ENCODE results near the gene TAF4B. TPM values are rescaled to one million over a fixed set of nuclear protein-coding genes. Genes with fewer than 3 reads are reported as not detected.

The TAF4B gene
- total RNA-seq, 2 experiments from 2014 or later, result 20.2 to 20.6 TPM

GRCh38 chr18:26407736-26408601, 181.7 kb downstream of the TAF4B start:
- no peak overlapping the region for H3K4me3 Mint-ChIP-seq
- H3K27me3 Mint-ChIP-seq, result no peaks in the 10 kb centered on the region
- no peaks in the 10 kb centered on the region for H3K36me3 Mint-ChIP-seq

GRCh38 chr18:26409091-26409490, 182.8 kb downstream of the TAF4B start:
- no peaks in the 10 kb centered on the region for H3K27me3 Mint-ChIP-seq
- no peaks in the 10 kb centered on the region for H3K9me3 Mint-ChIP-seq
- no peak overlapping the region for H3K27ac Mint-ChIP-seq
- no peak for DNase-seq
- H3K36me3 Mint-ChIP-seq, result no peaks in the 10 kb centered on the region
- H3K4me3 Mint-ChIP-seq, result no peak overlapping the region
- no peaks in the 10 kb centered on the region for H3K4me1 Mint-ChIP-seq

More at GRCh38 chr18:26407736-26408601, 181.7 kb downstream of the TAF4B start:
- no peak for DNase-seq
- no peaks in the 10 kb centered on the region for H3K9me3 Mint-ChIP-seq
- no peaks in the 10 kb centered on the region for H3K4me1 Mint-ChIP-seq
- H3K27ac Mint-ChIP-seq, result no peak overlapping the region

- Mint-ChIP-seq H3K4me3 (no peak overlapping the region), H3K4me1 (no peaks in the 10 kb centered on the region), H3K36me3 (no peaks in the 10 kb centered on the region), H3K9me3 (no peaks in the 10 kb centered on the region), H3K27ac (no peak overlapping the region), H3K27me3 (no peaks in the 10 kb centered on the region)
- DNase-seq, result no peak
These were observed 188.7 kb downstream of the TAF4B start for GRCh38 chr18:26414901-26415440.

GRCh38 chr18:26415631-26416030, 189.4 kb downstream of the TAF4B start:
- Mint-ChIP-seq H3K36me3 (no peaks in the 10 kb centered on the region), H3K27me3 (no peaks in the 10 kb centered on the region), H3K4me3 (no peak overlapping the region), H3K9me3 (no peaks in the 10 kb centered on the region), H3K4me1 (no peaks in the 10 kb centered on the region), H3K27ac (no peak overlapping the region)
- DNase-seq, result no peak

GRCh38 chr18:26416652-26417150, 190.5 kb downstream of the TAF4B start:
- DNase-seq, result no peak
- H3K4me1 Mint-ChIP-seq, result no peaks in the 10 kb centered on the region
- no peaks in the 10 kb centered on the region for H3K36me3 Mint-ChIP-seq
- H3K9me3 Mint-ChIP-seq, result no peaks in the 10 kb centered on the region
- no peak overlapping the region for H3K4me3 Mint-ChIP-seq
- no peak overlapping the region for H3K27ac Mint-ChIP-seq
- H3K27me3 Mint-ChIP-seq, result no peaks in the 10 kb centered on the region

- DNase-seq, result no peak
- H3K4me3 Mint-ChIP-seq, result no peak overlapping the region
- no peaks in the 10 kb centered on the region for H3K27me3 Mint-ChIP-seq
- H3K9me3 Mint-ChIP-seq, result no peaks in the 10 kb centered on the region
- no peaks in the 10 kb centered on the region for H3K36me3 Mint-ChIP-seq
- H3K27ac Mint-ChIP-seq, result no peak overlapping the region
- no peaks in the 10 kb centered on the region for H3K4me1 Mint-ChIP-seq
These were observed 190.9 kb downstream of the TAF4B start for GRCh38 chr18:26417190-26417589.

GRCh38 chr18:26418225-26418624, 192.0 kb downstream of the TAF4B start:
- H3K27me3 Mint-ChIP-seq, result no peaks in the 10 kb centered on the region
- H3K36me3 Mint-ChIP-seq, result no peaks in the 10 kb centered on the region
- no peaks in the 10 kb centered on the region for H3K9me3 Mint-ChIP-seq
- no peaks in the 10 kb centered on the region for H3K4me1 Mint-ChIP-seq
- DNase-seq, result no peak
- no peak overlapping the region for H3K27ac Mint-ChIP-seq
- H3K4me3 Mint-ChIP-seq, result no peak overlapping the region

- H3K36me3 Mint-ChIP-seq, result no peaks in the 10 kb centered on the region
- no peak overlapping the region for H3K4me3 Mint-ChIP-seq
- no peaks in the 10 kb centered on the region for H3K4me1 Mint-ChIP-seq
- H3K27me3 Mint-ChIP-seq, result no peaks in the 10 kb centered on the region
- DNase-seq, result no peak
- no peak overlapping the region for H3K27ac Mint-ChIP-seq
- H3K9me3 Mint-ChIP-seq, result no peaks in the 10 kb centered on the region
These were observed 193.5 kb downstream of the TAF4B start for GRCh38 chr18:26419746-26420145.

GRCh38 chr18:26421503-26421902, 195.3 kb downstream of the TAF4B start:
- no peak overlapping the region for H3K27ac Mint-ChIP-seq
- no peaks in the 10 kb centered on the region for H3K27me3 Mint-ChIP-seq
- DNase-seq, result no peak
- no peaks in the 10 kb centered on the region for H3K36me3 Mint-ChIP-seq
- H3K4me1 Mint-ChIP-seq, result no peaks in the 10 kb centered on the region
- no peaks in the 10 kb centered on the region for H3K9me3 Mint-ChIP-seq
- H3K4me3 Mint-ChIP-seq, result no peak overlapping the region

- Mint-ChIP-seq H3K27ac (no peak overlapping the region), H3K9me3 (no peaks in the 10 kb centered on the region), H3K4me3 (no peak overlapping the region), H3K4me1 (no peaks in the 10 kb centered on the region), H3K27me3 (no peaks in the 10 kb centered on the region), H3K36me3 (no peaks in the 10 kb centered on the region)
- DNase-seq, result no peak
These were observed 195.7 kb downstream of the TAF4B start for GRCh38 chr18:26421931-26422330.

GRCh38 chr18:26422472-26423162, 196.4 kb downstream of the TAF4B start:
- Mint-ChIP-seq H3K9me3 (no peaks in the 10 kb centered on the region), H3K4me3 (no peak overlapping the region), H3K4me1 (no peaks in the 10 kb centered on the region), H3K27me3 (no peaks in the 10 kb centered on the region), H3K36me3 (no peaks in the 10 kb centered on the region), H3K27ac (no peak overlapping the region)
- DNase-seq, result no peak

- Mint-ChIP-seq H3K27me3 (no peaks in the 10 kb centered on the region), H3K27ac (no peak overlapping the region), H3K4me3 (no peak overlapping the region), H3K9me3 (no peaks in the 10 kb centered on the region), H3K4me1 (no peaks in the 10 kb centered on the region), H3K36me3 (no peaks in the 10 kb centered on the region)
- DNase-seq, result no peak
These were observed 198.3 kb downstream of the TAF4B start for GRCh38 chr18:26424428-26425147.

GRCh38 chr18:26425148-26425531, 198.9 kb downstream of the TAF4B start:
- Mint-ChIP-seq H3K9me3 (no peaks in the 10 kb centered on the region), H3K4me3 (no peak overlapping the region), H3K36me3 (no peaks in the 10 kb centered on the region), H3K4me1 (no peaks in the 10 kb centered on the region), H3K27ac (no peak overlapping the region), H3K27me3 (no peaks in the 10 kb centered on the region)
- no peak for DNase-seq

- H3K27ac Mint-ChIP-seq, result no peak overlapping the region
- H3K36me3 Mint-ChIP-seq, result no peaks in the 10 kb centered on the region
- H3K4me3 Mint-ChIP-seq, result no peak overlapping the region
- no peaks in the 10 kb centered on the region for H3K27me3 Mint-ChIP-seq
- H3K9me3 Mint-ChIP-seq, result peaks cover 2% of the 10 kb centered on the region
- no peak for DNase-seq
- no peaks in the 10 kb centered on the region for H3K4me1 Mint-ChIP-seq
These were observed 203.4 kb downstream of the TAF4B start for GRCh38 chr18:26429535-26430226.
